ENCODE measurements around the gene C22orf15.

Gene C22orf15

DNA sequence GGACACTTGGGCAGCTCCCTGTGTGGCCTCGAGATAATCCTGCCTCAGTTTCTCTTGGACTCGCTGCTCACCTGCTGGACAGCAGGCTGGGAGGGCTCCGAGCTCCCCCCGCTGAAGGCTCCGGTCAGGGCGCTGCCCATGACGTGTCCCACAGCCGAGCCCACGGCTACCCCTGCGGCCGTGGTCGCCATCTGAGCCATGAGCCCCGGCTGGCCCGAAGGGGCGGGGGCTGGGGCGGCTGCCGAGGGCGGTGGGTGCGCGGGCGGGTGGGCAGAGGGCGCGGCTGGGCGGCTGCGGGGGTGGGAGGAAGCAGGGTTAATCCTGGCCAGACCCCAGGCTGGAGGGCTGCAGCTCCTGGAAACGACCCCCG lies 4.5 kb downstream of the C22orf15 start:
- TF ChIP-seq, protein P1, sequence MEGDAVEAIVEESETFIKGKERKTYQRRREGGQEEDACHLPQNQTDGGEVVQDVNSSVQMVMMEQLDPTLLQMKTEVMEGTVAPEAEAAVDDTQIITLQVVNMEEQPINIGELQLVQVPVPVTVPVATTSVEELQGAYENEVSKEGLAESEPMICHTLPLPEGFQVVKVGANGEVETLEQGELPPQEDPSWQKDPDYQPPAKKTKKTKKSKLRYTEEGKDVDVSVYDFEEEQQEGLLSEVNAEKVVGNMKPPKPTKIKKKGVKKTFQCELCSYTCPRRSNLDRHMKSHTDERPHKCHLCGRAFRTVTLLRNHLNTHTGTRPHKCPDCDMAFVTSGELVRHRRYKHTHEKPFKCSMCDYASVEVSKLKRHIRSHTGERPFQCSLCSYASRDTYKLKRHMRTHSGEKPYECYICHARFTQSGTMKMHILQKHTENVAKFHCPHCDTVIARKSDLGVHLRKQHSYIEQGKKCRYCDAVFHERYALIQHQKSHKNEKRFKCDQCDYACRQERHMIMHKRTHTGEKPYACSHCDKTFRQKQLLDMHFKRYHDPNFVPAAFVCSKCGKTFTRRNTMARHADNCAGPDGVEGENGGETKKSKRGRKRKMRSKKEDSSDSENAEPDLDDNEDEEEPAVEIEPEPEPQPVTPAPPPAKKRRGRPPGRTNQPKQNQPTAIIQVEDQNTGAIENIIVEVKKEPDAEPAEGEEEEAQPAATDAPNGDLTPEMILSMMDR (IDR thresholded peaks at IDR 0.05; ENCODE audit: borderline replicate concordance, insufficient read depth, low read depth, low read length), result no peak
- H3K4me3 ChIP-seq (ENCODE audit: low read depth, low read length), result peak overlapping the region; percentile 91

DNA sequence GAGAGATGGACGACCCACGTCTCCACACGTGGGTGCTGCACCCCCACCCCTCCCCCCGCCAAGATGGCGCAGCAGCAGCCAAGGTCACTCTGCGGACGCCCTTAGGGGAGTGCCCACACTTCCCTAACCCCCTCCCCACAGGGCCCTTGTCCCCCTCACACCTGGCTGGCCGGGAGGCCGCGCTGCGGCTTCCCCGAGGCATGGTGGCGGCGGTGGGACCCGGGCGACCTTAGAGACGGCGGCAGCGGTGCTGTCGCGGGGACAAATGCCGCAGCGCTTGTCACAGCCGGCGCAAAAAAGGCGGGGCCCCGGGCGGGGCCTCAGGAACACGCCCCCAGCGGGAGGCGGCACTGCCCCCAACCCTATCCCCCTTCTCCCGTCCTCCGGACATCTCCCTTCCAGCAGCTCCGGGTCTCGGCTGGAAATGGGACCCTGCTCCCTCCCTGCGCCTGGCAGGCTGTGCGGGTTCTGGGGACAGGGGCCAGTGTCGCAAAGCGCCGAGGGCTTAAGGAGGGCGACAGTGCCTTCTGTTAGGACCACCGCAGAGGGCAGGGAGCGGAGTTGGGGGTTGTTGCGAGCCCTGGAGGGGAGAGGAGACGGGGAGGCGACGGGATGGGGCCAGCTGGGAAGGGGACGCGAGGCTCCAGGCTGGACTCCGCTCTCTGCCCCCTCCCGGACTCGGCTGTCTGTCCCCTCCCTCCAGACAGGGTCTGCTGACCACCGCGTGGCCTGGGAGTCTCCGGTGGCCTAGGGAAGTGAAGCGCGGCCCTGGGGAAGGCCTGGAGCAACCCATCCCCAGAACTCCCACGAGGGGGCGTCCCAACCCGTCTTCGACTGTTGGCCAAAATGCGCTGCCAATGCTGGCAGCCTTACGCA lies 5.1 kb downstream of the C22orf15 start, which contains the start of gene CHCHD10:
Gene CHCHD10 (minus strand): TSS at position 300 of the 876 bp plus-strand sequence. CDS start 98 bp downstream, at position 202.
- peak within 1 kb of the TSS; percentile 91 for H3K4me3 ChIP-seq (ENCODE audit: low read depth, low read length)
- TF ChIP-seq, protein P1 (IDR thresholded peaks at IDR 0.05; ENCODE audit: borderline replicate concordance, insufficient read depth, low read depth, low read length), result peak; percentile 82

DNA sequence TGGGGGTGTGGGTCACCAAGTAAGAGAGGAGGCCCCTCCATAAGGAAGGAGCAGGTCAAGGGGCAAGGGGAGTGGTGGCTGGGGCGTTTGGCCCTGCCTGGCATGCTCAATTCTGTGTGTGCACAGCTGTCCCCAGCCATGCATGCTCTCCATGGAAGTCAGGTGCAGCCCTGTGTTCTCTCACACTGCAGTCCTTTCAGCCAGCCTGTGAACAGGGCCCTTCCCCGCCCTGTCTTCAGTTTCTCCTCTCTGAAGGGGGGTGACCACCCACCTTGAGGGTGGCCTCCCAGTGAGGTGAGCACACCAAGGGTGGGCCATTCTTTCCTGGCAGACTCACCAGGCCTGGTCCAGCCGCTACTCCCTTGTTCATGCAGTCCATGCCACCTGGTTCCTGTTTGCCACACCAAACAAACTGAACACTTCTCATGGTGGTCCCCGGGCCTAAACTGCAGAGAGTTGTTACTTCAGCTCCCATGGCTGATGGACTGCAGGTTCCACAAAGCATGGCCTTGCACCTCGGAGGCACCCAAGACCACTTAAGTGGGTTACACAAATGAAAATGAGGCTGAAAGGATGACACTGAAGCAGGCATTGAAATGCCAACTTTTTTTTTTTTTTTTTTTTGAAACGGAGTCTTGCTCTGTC lies 6.7 kb downstream of the C22orf15 start:
- no peak overlapping the region for H3K4me3 ChIP-seq (ENCODE audit: low read depth, low read length)
- TF ChIP-seq, protein P1 (IDR thresholded peaks at IDR 0.05; ENCODE audit: borderline replicate concordance, insufficient read depth, low read depth, low read length), result no peak

GRCh38 chr22:23772315-23772648 lies 9.5 kb downstream of the C22orf15 start:
- peak overlapping the region; percentile 28 for H3K4me3 ChIP-seq (ENCODE audit: low read depth, low read length)
- TF ChIP-seq, protein P1 (IDR thresholded peaks at IDR 0.05; ENCODE audit: borderline replicate concordance, insufficient read depth, low read depth, low read length), result no peak

GRCh38 chr22:23772649-23773473 lies 10.1 kb downstream of the C22orf15 start, which contains the start of gene MMP11:
MMP11 (plus strand) TSS chr22:23772849; CDS start chr22:23772871, 22 bp downstream.
- H3K4me3 ChIP-seq (ENCODE audit: low read depth, low read length), result peak within 1 kb of the TSS; percentile 28
- TF ChIP-seq, protein P1 (IDR thresholded peaks at IDR 0.05; ENCODE audit: borderline replicate concordance, insufficient read depth, low read depth, low read length), result 0 out of 2 replicates have a peak, but pooled peaks have one; percentile 13

- H3K4me3 ChIP-seq (ENCODE audit: low read depth, low read length), result no peak overlapping the region
- TF ChIP-seq, protein P1 (IDR thresholded peaks at IDR 0.05; ENCODE audit: borderline replicate concordance, insufficient read depth, low read depth, low read length), result no peak
These were observed 10.8 kb downstream of the C22orf15 start for GRCh38 chr22:23773483-23774113.

Measured in GM12875 (cell line).